HTR-8/SVneo (cell line): Measurements from ENCODE around the gene C12orf56.
A peak's percentile ranks its signal among the peaks of the same experiment; 100 is the strongest.
"Not testable (repeated sequence)": the region's sequence is repeated elsewhere in the genome, so short reads cannot be mapped to it uniquely, and the experiment has no call there.

Experiments used
- DNase-seq: peaks from one replicate; pipeline ENCODE4 v3.0.0; 2011; ENCODE audit warnings: low spot score, mixed read lengths; ENCODE audit not compliant: insufficient read length
- FAIRE-seq: peaks from 2 replicates; lab custom pipeline; 2011; peaks lifted over from hg19 to GRCh38; lab: Jason Lieb, UNC

Gene C12orf56

GRCh38 chr12:64389154-64389553 lies 1.4 kb downstream of the C12orf56 start:
- FAIRE-seq, result no peak
- DNase-seq, result no peak

GRCh38 chr12:64387197-64387816 lies 3.3 kb downstream of the C12orf56 start:
- DNase-seq (no peak), FAIRE-seq (no peak)

GRCh38 chr12:64385468-64385867 lies 5.1 kb downstream of the C12orf56 start:
- DNase-seq, result peak; percentile 23
- FAIRE-seq, result no peak

- FAIRE-seq (no peak), DNase-seq (no peak)
Measured at GRCh38 chr12:64385019-64385418, 5.5 kb downstream of the C12orf56 start.

- DNase-seq (no peak), FAIRE-seq (no peak)
Measured at GRCh38 chr12:64383675-64384074, 6.9 kb downstream of the C12orf56 start.

- DNase-seq (no peak), FAIRE-seq (no peak)
Measured at GRCh38 chr12:64362721-64363305, 27.7 kb downstream of the C12orf56 start.

- not testable (repeated sequence) for DNase-seq, FAIRE-seq
Measured at GRCh38 chr12:64361173-64361572, 29.4 kb downstream of the C12orf56 start.

- not testable (repeated sequence) for DNase-seq, FAIRE-seq
Measured at GRCh38 chr12:64356209-64356608, 34.3 kb downstream of the C12orf56 start.

- FAIRE-seq, result no peak
- DNase-seq, result no peak
Measured at GRCh38 chr12:64352181-64352580, 38.4 kb downstream of the C12orf56 start.

- FAIRE-seq, result no peak
- DNase-seq, result no peak
Measured at GRCh38 chr12:64351265-64351664, 39.3 kb downstream of the C12orf56 start.

GRCh38 chr12:64347630-64348029 lies 42.9 kb downstream of the C12orf56 start:
- no peak for FAIRE-seq
- DNase-seq, result no peak

GRCh38 chr12:64344631-64345030 lies 45.9 kb downstream of the C12orf56 start:
- not testable (repeated sequence) for DNase-seq, FAIRE-seq

GRCh38 chr12:64340546-64340945 lies 50.0 kb downstream of the C12orf56 start:
- not testable (repeated sequence) for DNase-seq, FAIRE-seq

- no peak for FAIRE-seq
- DNase-seq, result no peak
Measured at GRCh38 chr12:64335886-64336466, 54.6 kb downstream of the C12orf56 start.

GRCh38 chr12:64332938-64333337 lies 57.6 kb downstream of the C12orf56 start:
- DNase-seq (no peak), FAIRE-seq (no peak)

GRCh38 chr12:64332296-64332695 lies 58.3 kb downstream of the C12orf56 start:
- no peak for DNase-seq
- FAIRE-seq, result no peak

GRCh38 chr12:64329031-64329710 lies 61.4 kb downstream of the C12orf56 start:
- not testable (repeated sequence) for DNase-seq, FAIRE-seq

GRCh38 chr12:64325055-64325454 lies 65.5 kb downstream of the C12orf56 start:
- DNase-seq (no peak), FAIRE-seq (no peak)

- FAIRE-seq, result no peak
- no peak for DNase-seq
Measured at GRCh38 chr12:64323476-64324225, 66.9 kb downstream of the C12orf56 start.

- no peak for FAIRE-seq
- DNase-seq, result no peak
Measured at GRCh38 chr12:64323006-64323405, 67.6 kb downstream of the C12orf56 start.
